COLO668 (cell line): ENCODE results near the gene CTXND1.

Source experiments
- DNase-seq: peaks from one replicate; lab custom pipeline; 2025; ENCODE audit not compliant: unreplicated experiment; lab: John Stamatoyannopoulos, UW

CTXND1 gene

GRCh38 chr15:80210611-80211573 is 41.1 kb downstream of the CTXND1 start:
- no peak for DNase-seq

- no peak for DNase-seq
Measured at GRCh38 chr15:80208758-80209734, 43.0 kb downstream of the CTXND1 start.

- DNase-seq = no peak
Measured at GRCh38 chr15:80207887-80208286, 44.1 kb downstream of the CTXND1 start.

GRCh38 chr15:80204231-80204630 is 47.8 kb downstream of the CTXND1 start:
- no peak for DNase-seq

GRCh38 chr15:80203361-80203885 is 48.6 kb downstream of the CTXND1 start:
- DNase-seq = no peak

- DNase-seq = no peak
Measured at GRCh38 chr15:80202641-80203360, 49.2 kb downstream of the CTXND1 start.

GRCh38 chr15:80202016-80202315 is 50.0 kb downstream of the CTXND1 start:
- DNase-seq = no peak

GRCh38 chr15:80201256-80202015 is 50.6 kb downstream of the CTXND1 start:
- DNase-seq = no peak

GRCh38 chr15:80199869-80200268 is 52.1 kb downstream of the CTXND1 start:
- DNase-seq = no peak

- DNase-seq = no peak
Measured at GRCh38 chr15:80199366-80199765, 52.6 kb downstream of the CTXND1 start.

- DNase-seq = no peak
Measured at GRCh38 chr15:80194914-80195313, 57.1 kb downstream of the CTXND1 start.

- no peak for DNase-seq
Measured at GRCh38 chr15:80194186-80194585, 57.8 kb downstream of the CTXND1 start.

GRCh38 chr15:80191897-80192595 is 60.0 kb downstream of the CTXND1 start:
- no peak for DNase-seq

- no peak for DNase-seq
Measured at GRCh38 chr15:80191198-80191597, 60.8 kb downstream of the CTXND1 start.

- peak; percentile 14 for DNase-seq
Measured at GRCh38 chr15:80188251-80188650, 63.8 kb downstream of the CTXND1 start.

GRCh38 chr15:80186597-80186996 is 65.4 kb downstream of the CTXND1 start:
- no peak for DNase-seq

- no peak for DNase-seq
Measured at GRCh38 chr15:80186066-80186465, 65.9 kb downstream of the CTXND1 start.

- no peak for DNase-seq
Measured at GRCh38 chr15:80185152-80185551, 66.9 kb downstream of the CTXND1 start.

GRCh38 chr15:80184554-80184953 is 67.5 kb downstream of the CTXND1 start:
- DNase-seq = no peak

- no peak for DNase-seq
Measured at GRCh38 chr15:80183886-80184285, 68.1 kb downstream of the CTXND1 start.
